Activated T-cell treated with anti-CD3 and anti-CD28 coated beads, Interleukin-2, amount 50 U/mL, for 1 hour (primary cell): ENCODE results near the gene UBE3B.

Experiments
- DNase-seq: peaks from one replicate; pipeline ENCODE4 v3.0.0-alpha.2; 2020

UBE3B gene

DNA sequence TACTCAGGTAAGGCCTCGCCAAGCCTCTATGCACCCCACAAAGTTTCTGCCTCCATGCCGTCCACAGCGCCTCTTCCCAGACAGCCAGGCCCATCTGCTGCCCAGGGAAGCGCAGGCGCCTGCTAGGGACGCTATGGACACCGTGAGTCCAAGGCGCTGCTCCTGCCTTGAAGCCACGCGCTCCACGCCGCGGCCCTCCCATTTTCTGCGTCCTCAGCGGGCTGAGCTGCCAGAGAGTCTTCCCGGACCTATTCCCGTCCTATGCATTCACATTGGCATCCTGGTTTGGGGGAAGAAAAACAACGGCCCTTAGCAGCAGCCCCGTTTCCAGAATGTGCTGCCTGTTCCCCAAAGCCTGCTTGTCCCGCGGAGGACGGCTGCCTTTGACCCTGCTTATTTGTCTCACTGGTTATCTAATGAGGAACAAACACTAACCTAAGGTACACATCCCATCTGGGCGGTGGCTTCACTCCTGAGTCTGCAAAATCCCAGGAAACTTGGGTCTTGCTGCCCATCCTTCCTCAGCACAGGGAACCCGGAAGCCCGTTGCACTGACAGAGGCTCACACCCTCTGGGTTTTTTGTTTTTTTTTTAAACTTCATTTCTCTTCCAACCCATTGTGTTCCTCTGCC is 57.9 kb downstream of the UBE3B start:
- DNase-seq = no peak

GRCh38 chr12:109535863-109536250 is 58.4 kb downstream of the UBE3B start:
- DNase-seq = no peak

DNA sequence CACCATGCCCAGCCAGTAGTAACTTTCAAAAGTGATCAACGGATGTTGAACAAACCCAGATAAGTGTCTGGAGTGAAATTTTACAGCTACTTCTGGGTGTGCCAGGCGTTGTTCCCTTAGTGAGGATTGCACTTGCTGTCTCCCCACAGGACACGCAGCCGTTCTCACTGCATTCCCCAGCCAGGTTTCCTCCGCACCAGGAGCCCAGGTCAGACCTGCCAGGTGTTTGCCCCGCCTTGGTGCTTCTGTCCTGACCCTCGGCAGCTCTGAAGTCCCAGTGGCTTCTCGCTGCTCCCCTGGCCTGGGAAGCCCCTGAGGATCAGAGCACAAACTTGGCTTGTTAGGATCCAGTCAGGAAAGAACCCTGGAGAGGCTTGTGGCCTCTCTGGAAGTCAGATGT is 59.7 kb downstream of the UBE3B start:
- DNase-seq = no peak

GRCh38 chr12:109538191-109538863 is 60.9 kb downstream of the UBE3B start:
- no peak for DNase-seq

DNA sequence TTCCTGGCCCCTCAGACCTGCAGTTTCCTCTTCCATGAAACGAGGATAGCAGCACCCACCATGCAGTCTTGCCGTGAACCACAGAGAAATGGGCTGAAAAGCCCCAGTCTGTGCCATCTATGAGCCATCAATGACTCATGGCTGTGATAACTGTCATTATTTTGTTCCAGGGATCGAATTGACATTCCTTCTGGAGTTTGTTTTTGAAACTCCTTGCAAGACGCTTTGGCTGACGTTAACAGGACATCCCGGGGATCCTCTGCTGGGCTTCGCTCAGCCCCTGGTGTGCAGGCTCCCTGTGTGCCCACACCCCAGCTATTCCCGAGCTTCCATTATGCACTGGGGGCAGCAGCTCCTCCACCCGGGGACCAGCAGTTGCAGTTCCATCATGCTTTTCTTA is 62.1 kb downstream of the UBE3B start:
- DNase-seq = no peak

DNA sequence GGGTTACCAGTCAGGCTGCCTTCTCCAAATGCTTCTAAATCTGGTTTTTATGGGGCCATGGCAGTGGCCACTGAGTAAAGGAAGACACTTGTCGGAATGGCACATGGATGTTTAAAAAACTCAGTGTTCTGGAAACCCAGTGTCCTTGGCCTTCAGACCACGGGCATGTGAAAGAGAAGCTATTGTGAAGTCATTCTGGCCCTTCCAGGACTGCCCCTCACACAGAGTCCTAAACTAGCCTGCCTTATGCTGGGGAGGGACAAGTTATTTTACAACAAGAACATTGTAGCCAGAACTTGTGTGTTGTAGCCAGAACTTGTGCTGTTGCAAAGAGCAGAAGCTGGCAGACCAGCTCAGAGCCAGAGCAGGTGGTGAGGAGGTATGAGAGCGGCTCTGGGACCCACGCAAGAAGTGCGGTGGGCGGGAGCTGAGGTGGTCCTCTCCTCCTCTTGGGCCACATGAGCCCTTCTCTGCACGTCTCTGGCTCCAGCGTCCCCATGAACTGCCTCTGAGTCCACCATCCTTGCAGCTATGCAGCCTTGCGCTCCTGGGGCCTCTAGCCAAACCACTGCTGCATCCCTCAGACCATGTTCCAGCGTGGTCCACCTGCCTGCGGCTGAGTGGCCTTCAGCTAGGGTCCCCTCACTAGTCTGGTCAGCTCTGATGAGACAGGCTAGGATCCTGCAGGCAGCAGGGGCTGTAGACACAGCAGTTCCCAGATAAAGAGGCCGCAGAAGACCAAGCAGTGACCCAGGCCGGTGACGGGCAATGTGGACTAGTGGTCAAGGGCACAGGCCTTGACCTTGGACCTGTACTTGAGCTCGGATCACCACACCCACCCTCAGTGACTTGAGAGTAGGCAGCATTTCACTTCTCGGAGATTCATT is 63.3 kb downstream of the UBE3B start:
- no peak for DNase-seq

- DNase-seq = no peak
Measured at GRCh38 chr12:109541413-109541726, 63.9 kb downstream of the UBE3B start.

DNA sequence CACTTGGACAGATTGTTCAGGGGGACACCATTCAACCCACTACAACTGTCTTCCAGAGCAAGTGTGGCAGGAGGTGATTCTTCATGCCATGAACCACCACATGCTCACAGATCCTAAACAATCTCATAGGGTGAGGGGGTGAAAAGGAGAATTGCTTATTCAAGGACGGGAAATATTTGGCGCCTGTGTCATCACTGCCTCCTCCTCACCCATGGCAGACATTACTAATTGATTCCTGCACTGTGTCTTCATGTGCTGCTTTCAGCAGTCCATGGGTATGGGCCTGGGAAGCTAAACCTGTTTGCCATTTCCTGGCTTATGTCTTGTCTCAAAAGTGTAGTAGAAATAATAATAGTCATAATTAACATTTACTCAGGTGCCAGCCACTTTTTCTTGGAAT is 64.6 kb downstream of the UBE3B start:
- no peak for DNase-seq

- no peak for DNase-seq
Measured at GRCh38 chr12:109542876-109543275, 65.4 kb downstream of the UBE3B start.

DNA sequence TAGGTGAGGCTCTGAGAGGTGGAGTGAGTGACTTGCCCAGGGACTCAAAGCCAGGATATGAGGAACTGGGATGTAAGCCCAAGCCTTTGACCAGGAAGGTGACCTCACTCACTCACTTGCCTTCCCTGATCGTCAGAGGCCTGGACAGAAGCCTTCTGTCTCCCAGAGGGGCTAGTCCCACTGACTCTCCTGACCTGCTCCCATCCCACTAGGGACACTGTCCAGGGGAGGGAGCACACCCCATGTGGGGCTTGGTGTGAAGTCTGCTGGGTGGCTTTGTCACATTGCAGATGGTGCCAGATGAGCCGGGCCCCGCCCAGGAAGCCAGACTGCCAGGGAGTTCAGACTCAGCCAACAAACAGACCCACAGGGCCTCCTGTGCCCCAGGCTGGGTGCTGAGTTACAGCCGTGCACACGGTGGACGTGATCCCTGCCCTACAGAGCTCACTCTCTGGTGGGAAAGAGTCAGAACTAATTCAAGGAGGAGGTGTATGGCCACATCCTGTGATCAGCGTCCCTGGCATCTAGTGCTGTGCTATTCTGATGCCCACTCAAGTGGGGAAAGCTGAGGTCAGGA is 67.6 kb downstream of the UBE3B start:
- no peak for DNase-seq

DNA sequence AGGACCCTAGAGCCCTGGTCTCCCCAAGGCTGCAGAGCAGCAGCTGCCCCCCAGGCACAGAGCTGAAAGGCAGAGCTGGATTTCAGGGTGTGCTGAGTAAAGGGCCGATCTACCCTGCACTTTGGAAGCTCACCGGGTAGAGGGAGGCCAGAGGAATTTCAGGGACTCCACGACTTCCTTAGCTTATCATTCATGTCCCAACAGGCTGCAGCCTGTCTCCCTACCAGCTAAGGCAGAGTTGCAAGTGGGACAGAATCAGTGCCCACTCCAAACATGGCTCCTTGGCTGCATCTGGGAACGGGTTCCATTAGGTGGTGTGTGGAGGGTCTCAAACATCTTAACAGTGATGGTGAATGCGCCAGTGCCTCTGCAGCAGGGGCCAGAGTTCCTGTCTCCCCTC is 68.4 kb downstream of the UBE3B start:
- no peak for DNase-seq

GRCh38 chr12:109547286-109547685 is 69.9 kb downstream of the UBE3B start:
- no peak for DNase-seq

DNA sequence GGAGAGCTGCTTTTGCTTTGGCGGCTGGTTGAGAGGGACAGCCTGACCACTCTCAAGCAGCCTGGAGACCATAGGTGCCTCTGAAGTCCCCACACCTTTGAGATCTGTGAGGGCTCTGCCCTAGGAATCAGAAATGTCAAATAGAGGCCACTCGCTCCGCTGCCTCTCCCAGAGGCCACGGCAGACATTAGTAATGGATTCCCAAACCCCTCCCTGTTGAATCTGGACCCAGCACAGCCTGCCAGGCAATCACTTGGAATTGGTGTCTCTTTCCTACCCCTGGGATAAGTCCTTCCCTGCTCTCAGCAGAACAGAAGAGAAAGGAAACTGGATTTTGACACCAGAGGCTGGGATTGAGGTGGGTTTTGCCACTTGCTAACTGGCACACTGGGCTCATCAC is 70.8 kb downstream of the UBE3B start:
- DNase-seq = no peak

DNA sequence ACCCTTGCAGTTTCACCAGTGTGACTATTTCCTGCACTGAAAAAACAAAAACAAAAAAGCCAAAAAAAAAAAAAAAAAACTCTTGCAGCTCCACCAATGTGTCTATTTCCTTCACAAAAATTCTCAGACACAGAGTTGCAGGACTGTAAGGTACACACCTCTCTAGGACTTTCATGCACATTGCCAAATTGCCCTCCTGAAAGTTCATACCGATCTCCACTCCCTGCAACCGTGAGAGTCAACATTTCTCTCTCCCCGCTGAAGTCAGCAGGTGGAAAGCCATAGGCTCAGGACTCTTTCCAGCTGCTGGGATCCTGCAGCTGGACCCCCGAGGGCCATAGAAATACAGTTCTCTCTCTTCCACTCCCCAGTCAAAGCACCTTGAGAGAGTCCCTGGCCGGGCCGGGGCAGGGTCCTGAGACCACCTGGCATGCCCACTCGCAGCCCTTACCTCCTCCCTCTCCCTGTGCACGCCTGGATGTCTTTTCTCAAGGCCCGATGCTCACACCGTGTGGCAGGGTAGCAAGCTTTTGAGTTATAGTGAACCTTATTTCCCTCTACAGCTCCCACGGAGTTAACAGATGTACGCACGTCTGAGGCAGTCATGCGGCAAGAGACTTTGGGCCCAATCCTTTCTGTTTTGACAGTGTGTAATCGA is 72.3 kb downstream of the UBE3B start:
- no peak for DNase-seq

DNA sequence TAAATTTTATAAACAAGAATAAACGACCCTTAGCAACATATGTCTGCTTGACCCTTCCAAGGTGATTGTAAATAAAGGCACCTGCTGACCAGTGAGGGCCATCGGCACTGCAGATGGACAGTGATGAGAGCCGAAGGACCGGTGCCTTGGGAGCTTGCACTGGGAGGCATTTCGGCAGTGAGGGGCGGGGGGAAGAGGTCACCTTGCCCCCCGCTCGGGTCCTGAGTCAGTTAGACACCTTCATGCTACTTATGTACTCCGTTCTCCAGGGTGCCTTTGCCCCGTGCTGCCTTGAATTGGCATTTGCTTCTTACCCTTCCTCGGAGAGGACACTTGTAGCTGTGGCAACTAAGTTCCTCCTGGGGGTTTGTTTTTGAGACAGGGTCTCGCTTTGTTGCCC is 72.8 kb downstream of the UBE3B start:
- no peak for DNase-seq

DNA sequence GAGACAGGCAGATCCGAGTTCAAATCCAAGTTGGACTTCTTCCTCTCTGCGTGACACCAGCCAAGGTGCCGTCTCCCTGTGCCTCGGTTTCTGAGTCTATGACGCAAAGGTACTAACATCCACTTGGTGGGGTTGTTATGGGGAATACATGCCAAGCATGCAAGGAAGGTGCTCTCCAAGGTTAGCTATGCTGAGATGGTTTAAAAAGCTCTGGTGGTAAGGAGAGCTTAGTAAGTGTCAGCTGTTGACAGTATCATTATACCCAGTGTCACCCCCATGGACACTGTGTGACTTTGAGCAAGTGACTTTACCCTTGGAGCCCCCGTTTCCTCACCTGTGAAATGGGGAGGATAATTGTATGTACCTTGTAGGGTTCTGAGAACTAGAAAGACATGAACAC is 73.7 kb downstream of the UBE3B start:
- no peak for DNase-seq

GRCh38 chr12:109552971-109553370 is 75.5 kb downstream of the UBE3B start:
- DNase-seq = no peak

- no peak for DNase-seq
Measured at GRCh38 chr12:109553483-109553882, 76.0 kb downstream of the UBE3B start.

- no peak for DNase-seq
Measured at GRCh38 chr12:109553906-109554500, 76.6 kb downstream of the UBE3B start.

DNA sequence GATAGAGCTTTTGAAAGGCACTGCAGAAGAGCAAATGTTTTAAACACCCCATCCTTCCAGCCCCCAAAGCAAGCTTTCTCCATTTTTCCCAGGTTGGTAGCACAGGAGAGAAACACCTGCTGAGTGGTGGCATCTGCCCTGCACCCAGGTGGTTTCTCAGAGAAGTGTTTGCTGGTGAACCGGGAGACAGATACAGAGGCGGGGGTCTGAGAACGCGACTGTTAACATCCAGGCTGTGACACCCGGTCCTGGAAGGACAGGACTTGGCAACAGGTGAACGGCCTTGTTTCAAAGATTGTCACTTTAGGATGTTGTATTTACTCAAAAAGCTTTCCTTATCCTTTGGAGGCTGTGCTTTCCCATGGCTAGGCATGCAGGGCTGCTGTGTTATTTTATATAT is 77.3 kb downstream of the UBE3B start:
- DNase-seq = no peak

GRCh38 chr12:109555431-109556315 is 78.2 kb downstream of the UBE3B start:
- DNase-seq = no peak

DNA sequence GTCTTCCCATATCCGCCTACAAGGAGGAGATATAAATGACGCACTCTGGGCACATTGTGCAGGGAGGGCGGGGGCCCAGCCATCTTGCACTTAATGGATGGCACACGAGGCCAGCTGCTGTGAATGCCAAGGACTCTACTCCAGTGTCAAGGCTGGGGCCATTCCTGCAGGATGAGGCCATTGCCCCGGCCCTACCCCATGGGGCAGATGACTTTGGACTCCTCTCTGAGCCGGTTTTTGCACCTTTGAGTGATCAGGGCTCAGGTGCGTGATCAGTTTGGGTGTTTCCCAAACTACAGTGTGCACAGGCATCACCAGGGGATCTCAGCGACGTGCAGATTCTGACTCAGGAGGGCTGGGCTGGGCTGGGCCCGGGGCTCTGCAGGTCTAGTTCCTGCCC is 79.8 kb downstream of the UBE3B start:
- DNase-seq = no peak
